HepG2 (cell line): ENCODE measurements around the gene RNH1. TPM values are rescaled to one million over a fixed set of nuclear protein-coding genes. Genes with fewer than 3 reads are reported as not detected.

ENCODE experiments used
- HNRNPK ChIP-seq: fragments of 200-400 bp; formaldehyde crosslinking; IDR thresholded peaks from 2 replicates; pipeline ENCODE4 v1.6.1; 2018; ENCODE audit warnings: low read length, low read depth, moderate library complexity, mild to moderate bottlenecking; ENCODE audit not compliant: poor library complexity, severe bottlenecking
- JDP2 ChIP-seq: sonication (generic); formaldehyde crosslinking; IDR thresholded peaks from 2 replicates; pipeline ENCODE4 v1.8.1; 2022; ENCODE audit warnings: missing genetic modification reagents, borderline replicate concordance
- PHB2 ChIP-seq: fragments of 450-650 bp; IDR thresholded peaks from 2 replicates; pipeline ENCODE4 v1.6.1; 2018; ENCODE audit not compliant: partially characterized antibody
- RFX3 ChIP-seq: IDR thresholded peaks from 2 replicates; pipeline ENCODE4 v1.6.1; 2016; ENCODE audit warnings: missing biosample characterization, missing genetic modification reagents
- SAFB2 ChIP-seq: sonication (generic); formaldehyde crosslinking; IDR thresholded peaks from 2 replicates; pipeline ENCODE4 v1.5.1; 2020; ENCODE audit warnings: missing genetic modification reagents, low read depth, mild to moderate bottlenecking, borderline replicate concordance
- SP140L ChIP-seq: sonication (generic); formaldehyde crosslinking; IDR thresholded peaks from 2 replicates; pipeline ENCODE4 v1.4.0; 2020; ENCODE audit warnings: missing genetic modification reagents, borderline replicate concordance
- SRF ChIP-seq: IDR thresholded peaks from 2 replicates; pipeline ENCODE4 v1.6.1; 2011; ENCODE audit warnings: mild to moderate bottlenecking, low read depth, low read length, moderate library complexity
- TAF1 ChIP-seq: sonication (generic); formaldehyde crosslinking; IDR thresholded peaks from 2 replicates; pipeline ENCODE4 v1.4.0; 2020; ENCODE audit warnings: missing genetic modification reagents
- USF2 ChIP-seq, 2 experiments: sonication (generic) in 1 of 2; formaldehyde crosslinking in 1 of 2; IDR thresholded peaks; 2 replicates each; pipeline versions ENCODE4 v1.5.1 to v1.6.1; 2011 to 2020; ENCODE audit warnings: borderline replicate concordance in 1 of 2, low read depth in 1 of 2, low read length in 1 of 2, mild to moderate bottlenecking in 1 of 2, missing genetic modification reagents in 1 of 2, moderate library complexity in 1 of 2
- ZBTB1 ChIP-seq: sonication (generic); formaldehyde crosslinking; IDR thresholded peaks from 2 replicates; pipeline ENCODE4 v1.4.0; 2020; ENCODE audit warnings: missing genetic modification reagents, borderline replicate concordance
- ZBTB20 ChIP-seq: sonication (generic); formaldehyde crosslinking; IDR thresholded peaks from 2 replicates; pipeline ENCODE4 v1.8.1; 2023; ENCODE audit warnings: missing genetic modification reagents, low read depth, mild to moderate bottlenecking, borderline replicate concordance
- ZC3H13 ChIP-seq: sonication (generic); formaldehyde crosslinking; IDR thresholded peaks from 2 replicates; pipeline ENCODE4 v1.8.1; 2023; ENCODE audit warnings: mild to moderate bottlenecking, missing genetic modification reagents, moderate library complexity
- ZNF354B ChIP-seq: sonication (generic); formaldehyde crosslinking; IDR thresholded peaks from 2 replicates; pipeline ENCODE4 v1.8.0; 2022; ENCODE audit warnings: mild to moderate bottlenecking, missing genetic modification reagents
- ZNF407 ChIP-seq: sonication (generic); formaldehyde crosslinking; IDR thresholded peaks from one replicate; pipeline ENCODE4 v1.5.1; 2020; ENCODE audit warnings: mild to moderate bottlenecking, missing genetic modification reagents; ENCODE audit errors: not compliant biosample characterization
- ZNF431 ChIP-seq: sonication (generic); formaldehyde crosslinking; IDR thresholded peaks from 2 replicates; pipeline ENCODE4 v1.9.0; 2022; ENCODE audit warnings: missing genetic modification reagents, low read depth, mild to moderate bottlenecking, borderline replicate concordance
- ZNF564 ChIP-seq: sonication (generic); formaldehyde crosslinking; IDR thresholded peaks from 2 replicates; pipeline ENCODE4 v1.8.1; 2023; ENCODE audit warnings: mild to moderate bottlenecking, missing genetic modification reagents
- ZNF781 ChIP-seq: sonication (generic); formaldehyde crosslinking; IDR thresholded peaks from 2 replicates; pipeline ENCODE4 v1.5.1; 2020; ENCODE audit warnings: borderline replicate concordance, mild to moderate bottlenecking, missing genetic modification reagents; ENCODE audit errors: not compliant biosample characterization
- polyA plus RNA-seq, 8 experiments: library from polyadenylated mRNA; depleted of rRNA in 3 of 8; stranded (reverse) in 7 of 8; unstranded in 1 of 8; fragments of >200 nt; fragmentation: Illumina TruSeq in 4 of 8; extraction: Trizol in 4 of 8; gene quantifications; 2 replicates each; pipeline versions ENCODE4 v1.2.1 to v1.2.3, GENCODE V29; 2011 to 2016; ENCODE audit warnings: low read depth in 4 of 8, missing spikeins in 1 of 8, mixed read lengths in 1 of 8; ENCODE audit not compliant: insufficient read depth in 1 of 8
- total RNA-seq, 5 experiments: library from RNA; depleted of rRNA; stranded (reverse); fragments of >200 nt; fragmentation: Illumina TruSeq; extraction: Trizol; gene quantifications; 2 replicates each; pipeline ENCODE4 v1.2.3, GENCODE V29; 2016; ENCODE audit warnings: low read depth in 1 of 5

Gene RNH1
- total and polyA plus RNA-seq, 2 of the 13 experiments (the other 11 are each of a cell fraction or from before 2014, with no cell fraction given): 36.0 to 74.1 TPM

- TF ChIP-seq USF2 (IDR thresholded peaks at IDR 0.05; ENCODE audit: low read depth, low read length): no peak
- TF ChIP-seq USF2 (CRISPR knock-in tag; IDR thresholded peaks at IDR 0.05; ENCODE audit: borderline replicate concordance): no peak
- no peak for TF ChIP-seq SP140L (CRISPR knock-in tag)
- no peak for TF ChIP-seq ZNF781
- peak; percentile 60 for TF ChIP-seq TAF1 (CRISPR knock-in tag)
- no peak for TF ChIP-seq SRF
- 0 out of 2 replicates have a peak, but pooled peaks have one; percentile 22 for TF ChIP-seq SAFB2 (CRISPR knock-in tag)
- no peak for TF ChIP-seq HNRNPK
- no peak for TF ChIP-seq JDP2 (CRISPR knock-in tag)
- TF ChIP-seq PHB2: no peak
- no peak for TF ChIP-seq ZNF354B (CRISPR knock-in tag)
- no peak for TF ChIP-seq ZNF407 (CRISPR knock-in tag)
- TF ChIP-seq ZBTB20 (CRISPR knock-in tag): no peak
- TF ChIP-seq ZC3H13: no peak
- TF ChIP-seq ZNF431: peak; percentile 84; the same call in 1 of the 2 replicates
- no peak for TF ChIP-seq ZBTB1
- no peak for TF ChIP-seq RFX3 (CRISPR knock-in tag)
- no peak for TF ChIP-seq ZNF564
These were observed at the start of gene RNH1 (continued) for GRCh38 chr11:506995-507726.
